ENCODE results near the gene MOG.

The MOG gene

DNA sequence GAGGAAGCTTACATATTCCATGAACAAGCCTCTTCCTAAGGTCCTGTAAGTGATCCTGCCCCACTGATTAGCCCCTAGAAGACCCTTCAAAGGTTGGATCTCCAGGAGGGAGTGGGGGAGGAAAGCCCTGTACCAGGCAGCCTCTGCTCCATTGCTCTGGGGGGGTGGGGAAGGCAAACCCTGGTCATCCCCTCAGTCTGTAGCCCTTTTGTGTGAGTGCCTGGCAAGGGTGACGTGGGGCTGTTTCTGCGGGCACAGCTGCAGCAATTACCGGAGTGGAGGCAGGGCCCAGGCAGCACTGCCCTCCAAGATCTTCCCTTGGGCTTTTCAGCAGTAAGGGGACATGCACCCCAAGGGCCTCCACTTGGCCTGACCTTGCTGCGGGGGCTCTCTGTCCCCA is at the start of gene MOG:
TSS of gene MOG (plus strand) at position 295 of the 400 bp plus-strand sequence. CDS start 118 bp downstream, outside the sequence.
- no peak for DNase-seq (ENCODE audit: extremely low read depth in 1 of 2, low read depth in 1 of 2)

DNA sequence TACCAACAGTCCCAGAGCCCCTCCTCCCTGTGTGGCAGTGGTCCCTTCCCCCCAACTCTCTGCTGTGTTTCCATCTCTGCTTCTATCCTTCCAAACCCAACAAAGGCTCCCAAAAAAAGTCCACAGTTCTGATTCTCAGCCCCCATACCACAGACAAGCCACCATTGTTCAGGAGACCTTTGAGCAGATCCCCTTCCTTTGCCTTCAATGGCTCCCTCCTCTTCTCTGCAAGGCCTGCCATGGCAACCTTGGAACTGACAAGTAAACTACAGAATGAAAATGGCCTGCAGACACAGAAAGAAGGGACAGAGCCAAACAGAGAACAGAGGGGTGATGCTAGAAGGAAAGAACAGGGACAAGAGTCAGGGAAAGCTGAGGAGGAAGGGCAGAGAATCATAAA is 48.8 kb upstream of the MOG start:
- DNase-seq (ENCODE audit: extremely low read depth in 1 of 2, low read depth in 1 of 2), result no peak

DNA sequence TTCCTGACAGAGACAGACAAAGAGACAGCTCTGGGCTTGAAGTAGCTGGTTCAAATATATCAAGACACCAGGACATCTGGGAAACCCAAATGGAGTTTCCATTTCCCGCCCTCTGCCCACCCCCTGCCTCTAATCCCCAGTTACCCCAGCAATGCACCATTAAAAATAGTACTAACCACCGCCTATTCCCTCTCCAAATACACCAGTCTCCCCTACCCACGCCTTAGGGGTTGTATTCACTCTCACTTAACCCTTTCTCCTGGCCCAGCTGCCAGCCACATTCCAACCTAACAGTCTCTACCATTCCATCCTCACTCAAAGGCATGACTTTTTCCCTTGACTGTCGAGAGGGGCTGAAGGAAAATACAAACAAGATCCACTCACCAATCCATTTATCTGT is 46.4 kb upstream of the MOG start:
- no peak for DNase-seq (ENCODE audit: extremely low read depth in 1 of 2, low read depth in 1 of 2)

DNA sequence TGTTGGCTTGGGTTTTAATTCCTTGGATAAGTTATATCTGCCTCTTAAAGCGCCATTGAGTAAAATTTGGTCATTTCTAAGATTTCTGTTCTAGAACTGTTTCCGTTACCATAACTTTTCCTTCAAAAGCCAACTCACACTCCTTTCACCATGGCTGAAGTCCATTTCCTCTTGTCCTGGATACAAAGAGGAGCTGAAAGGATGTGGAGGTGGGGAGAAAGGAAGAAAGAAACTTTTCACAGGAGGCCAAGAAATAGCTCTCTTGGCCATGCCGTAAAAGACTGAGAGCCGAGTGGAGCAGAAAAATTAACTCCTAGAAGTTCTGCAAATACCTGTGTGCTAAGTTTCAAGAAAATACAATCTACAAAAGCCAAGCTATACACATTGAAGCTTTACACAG is 45.5 kb upstream of the MOG start:
- no peak for DNase-seq (ENCODE audit: extremely low read depth in 1 of 2, low read depth in 1 of 2)

DNA sequence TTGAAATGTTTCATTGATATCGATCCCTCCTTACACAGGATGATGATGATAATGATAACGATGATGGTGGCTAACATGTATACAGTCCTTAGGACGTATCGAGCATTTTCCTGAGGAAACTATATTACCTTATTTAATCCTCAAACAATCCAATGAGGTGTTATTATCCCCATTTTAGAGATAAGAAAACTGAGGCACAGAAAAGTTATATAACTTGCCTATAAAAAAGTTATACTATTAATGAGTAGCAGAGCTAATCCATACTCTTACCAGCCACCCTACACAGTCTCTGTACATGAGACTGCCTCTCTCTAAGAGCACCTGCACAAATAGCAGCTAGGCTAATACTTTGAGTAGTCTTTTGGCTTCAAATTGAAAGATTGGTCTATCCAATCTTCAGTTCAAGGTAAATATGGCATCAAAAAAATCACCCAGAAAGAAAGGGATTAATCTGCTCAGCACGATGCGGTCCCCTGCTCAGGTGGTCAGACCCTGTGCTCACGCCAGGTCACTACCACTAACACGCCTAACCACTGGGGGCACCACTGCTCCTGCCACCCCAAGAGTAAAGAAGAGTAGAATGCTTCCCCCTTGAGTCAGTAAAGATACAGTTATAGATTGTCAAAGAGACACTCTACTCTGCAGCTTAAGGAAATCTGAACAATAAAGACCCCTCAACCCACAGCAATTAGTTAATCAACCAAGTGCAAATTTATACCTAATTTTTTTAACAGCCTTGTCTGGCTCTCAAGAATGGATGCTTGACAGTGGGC is 38.9 kb upstream of the MOG start:
- no peak for DNase-seq (ENCODE audit: extremely low read depth in 1 of 2, low read depth in 1 of 2)

GRCh38 chr6:29619578-29620160 is 37.2 kb upstream of the MOG start:
- no peak for DNase-seq (ENCODE audit: extremely low read depth in 1 of 2, low read depth in 1 of 2)

DNA sequence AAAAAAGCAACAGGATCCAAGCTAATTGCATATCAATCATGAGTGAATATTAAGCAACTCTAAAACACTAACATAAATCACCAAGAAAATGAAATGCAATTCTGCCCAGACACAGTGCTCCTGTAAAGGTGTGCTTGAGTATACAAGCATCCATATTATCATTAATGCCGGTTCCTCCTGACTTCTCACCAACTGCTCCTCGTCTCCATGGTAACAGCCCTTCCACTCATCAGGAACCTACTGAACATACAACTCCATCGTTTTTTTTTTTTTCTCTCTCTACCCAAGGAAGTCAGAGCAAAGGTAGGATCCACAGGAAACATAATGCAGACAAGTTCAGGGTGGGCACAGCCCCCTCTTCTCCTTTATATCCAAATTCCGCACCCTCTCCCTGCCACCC is 36.3 kb upstream of the MOG start:
- no peak for DNase-seq (ENCODE audit: extremely low read depth in 1 of 2, low read depth in 1 of 2)

DNA sequence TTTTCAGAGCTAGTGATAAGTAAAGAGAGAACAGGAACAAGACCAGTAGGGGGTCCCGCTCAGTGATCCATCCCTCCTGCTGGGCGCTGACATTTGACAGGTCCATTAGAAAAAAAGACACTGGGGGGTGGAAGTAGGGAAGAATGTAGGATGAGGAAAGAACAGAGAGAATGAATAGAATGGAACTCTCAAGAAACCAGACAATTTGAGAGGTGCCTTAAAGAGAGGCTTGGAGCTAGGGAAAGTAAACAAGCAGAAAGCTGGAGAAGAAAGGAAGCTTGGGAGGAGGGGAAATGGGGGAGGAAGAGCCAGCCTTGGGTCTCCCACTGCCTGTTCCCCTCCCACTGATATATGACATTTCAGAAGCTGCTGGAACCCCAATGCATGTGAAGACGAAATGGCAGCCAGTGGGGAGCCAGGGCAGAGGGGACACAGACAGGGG is 32.4 kb upstream of the MOG start:
- DNase-seq (ENCODE audit: extremely low read depth in 1 of 2, low read depth in 1 of 2), result no peak

GRCh38 chr6:29625337-29625930 is 31.5 kb upstream of the MOG start:
- DNase-seq (ENCODE audit: extremely low read depth in 1 of 2, low read depth in 1 of 2), result no peak

GRCh38 chr6:29626948-29627754 is 29.7 kb upstream of the MOG start:
- DNase-seq (ENCODE audit: extremely low read depth in 1 of 2, low read depth in 1 of 2), result no peak

DNA sequence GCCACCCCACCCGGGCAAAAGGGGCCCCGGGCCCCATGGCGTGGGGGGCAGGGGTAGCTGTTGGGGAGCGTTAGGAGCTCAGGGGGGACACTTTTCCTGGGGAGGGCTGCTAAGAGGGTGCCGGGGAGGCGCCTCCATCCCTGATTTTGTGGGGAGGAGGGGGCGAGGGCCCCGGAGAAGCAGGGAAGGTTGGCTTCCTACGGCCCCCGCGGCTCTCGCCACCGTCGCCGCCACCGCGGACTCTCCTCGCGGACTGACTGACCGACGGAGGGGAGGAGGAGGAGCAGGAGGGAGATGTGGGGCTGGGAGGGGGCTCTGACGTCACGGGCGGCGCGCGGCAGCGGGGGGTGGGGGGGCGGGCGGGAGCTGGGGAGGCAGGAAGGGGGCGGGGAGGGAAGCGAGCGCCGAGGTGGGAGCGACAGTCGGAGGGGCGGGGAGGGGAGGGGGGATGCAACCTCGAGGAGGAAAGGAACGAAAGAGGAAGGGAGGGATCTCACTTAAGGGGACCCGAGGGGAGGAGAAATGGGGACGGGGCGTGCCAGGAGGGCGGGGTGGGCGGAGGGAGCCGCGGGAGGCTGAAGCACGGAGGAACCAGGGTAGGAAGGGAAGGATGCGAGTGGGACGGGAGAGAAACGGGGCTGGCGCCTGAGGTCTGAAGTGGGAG is 29.0 kb upstream of the MOG start:
- DNase-seq (ENCODE audit: extremely low read depth in 1 of 2, low read depth in 1 of 2), result peak in 1 of 2 donors; percentile 20

GRCh38 chr6:29628419-29629281 is 28.2 kb upstream of the MOG start:
- DNase-seq (ENCODE audit: extremely low read depth in 1 of 2, low read depth in 1 of 2), result peak in 1 of 2 donors; percentile 41

DNA sequence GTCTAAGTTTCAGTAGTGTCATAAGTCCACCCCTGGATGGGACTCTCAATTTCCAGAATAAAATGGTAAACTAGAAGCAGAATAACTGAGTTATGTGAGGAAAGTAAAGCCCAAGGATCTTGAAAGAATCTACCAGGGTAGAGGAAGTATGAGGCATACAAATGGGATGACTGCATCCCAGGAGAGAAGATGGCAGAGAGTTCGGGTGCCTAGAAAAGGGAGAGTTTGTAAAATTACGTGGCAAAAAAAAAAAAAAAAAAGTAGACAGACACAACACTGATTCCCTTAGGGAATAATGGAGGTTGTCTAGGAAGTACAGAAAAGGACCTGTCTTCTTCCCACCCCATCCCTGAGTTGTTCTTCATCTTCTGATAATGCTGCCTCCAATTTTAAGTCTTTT is 27.3 kb upstream of the MOG start:
- no peak for DNase-seq (ENCODE audit: extremely low read depth in 1 of 2, low read depth in 1 of 2)

GRCh38 chr6:29630315-29630714 is 26.6 kb upstream of the MOG start:
- no peak for DNase-seq (ENCODE audit: extremely low read depth in 1 of 2, low read depth in 1 of 2)

DNA sequence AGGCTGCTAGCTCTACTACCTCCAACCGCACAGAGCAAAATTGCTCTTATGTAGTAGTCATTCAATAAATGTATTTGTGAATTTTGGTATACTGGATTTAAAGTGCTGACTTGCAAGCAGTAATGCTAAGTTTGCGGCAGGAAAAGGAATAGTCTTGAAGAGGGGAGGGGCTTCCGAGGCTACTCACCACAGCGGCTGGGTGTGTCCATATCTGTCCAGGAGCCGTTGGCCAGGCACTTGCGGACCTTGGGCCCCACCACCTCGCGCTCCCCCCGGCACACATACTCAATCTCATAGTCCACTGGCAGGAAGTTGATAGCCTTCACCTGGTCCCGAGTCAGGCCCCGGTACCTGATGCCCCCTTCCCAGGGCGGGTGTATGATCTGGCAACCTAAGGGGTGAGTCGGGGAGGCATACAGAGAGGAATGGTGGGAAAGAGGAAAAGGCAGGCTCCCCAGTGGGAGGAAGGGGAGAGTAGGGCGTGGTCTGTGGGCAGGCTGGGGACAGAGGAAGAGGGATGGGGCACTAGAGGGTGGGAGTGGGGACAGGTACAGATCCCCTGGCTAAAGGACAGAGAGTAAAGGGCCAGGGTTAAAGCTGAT is 25.6 kb upstream of the MOG start:
- DNase-seq (ENCODE audit: extremely low read depth in 1 of 2, low read depth in 1 of 2), result no peak

- peak in 1 of 2 donors; percentile 11 for DNase-seq (ENCODE audit: extremely low read depth in 1 of 2, low read depth in 1 of 2)
Observed at GRCh38 chr6:29631860-29632731, 24.8 kb upstream of the MOG start.

DNA sequence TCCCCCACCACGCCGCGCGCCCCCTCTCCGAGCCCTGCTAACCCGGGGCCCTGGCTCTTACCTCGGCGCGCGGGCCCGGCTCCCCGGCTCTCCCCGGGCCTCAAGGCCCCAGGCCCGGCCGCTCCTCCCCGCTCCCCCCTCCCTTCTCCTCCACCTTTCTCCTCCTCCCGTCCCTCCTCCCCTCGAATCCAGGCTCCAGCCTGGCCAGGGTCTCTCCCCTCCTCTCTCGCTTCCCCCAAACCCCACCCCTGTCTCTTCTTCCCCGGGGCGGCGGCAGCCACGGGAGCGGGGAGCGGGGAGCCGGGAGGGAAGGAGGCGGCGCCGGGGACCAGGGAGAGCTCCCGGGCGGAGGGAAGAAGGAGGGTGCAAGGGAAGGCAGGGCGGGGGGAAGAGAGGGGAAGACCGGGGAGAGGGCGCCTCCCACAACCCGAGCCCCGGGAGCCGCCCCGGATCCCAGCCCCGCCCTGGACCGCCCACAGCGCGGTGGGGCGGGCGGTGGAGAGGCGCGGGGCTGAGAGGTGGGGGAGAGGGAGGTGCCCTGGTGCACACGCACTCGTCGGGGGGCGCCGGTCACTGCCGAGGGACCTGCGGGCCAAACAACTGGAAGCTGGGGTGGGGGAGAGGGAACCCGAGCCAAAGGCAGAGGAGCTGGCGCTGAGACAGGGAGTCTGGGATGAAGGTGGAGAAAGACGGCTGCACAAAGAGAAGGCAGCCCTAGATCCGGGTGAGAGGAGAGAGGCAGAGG is 23.9 kb upstream of the MOG start, which contains the start of gene GABBR1:
TSS of gene GABBR1 (minus strand) at position 395 of the 745 bp plus-strand sequence. CDS start 798 bp downstream, outside the sequence.
- DNase-seq (ENCODE audit: extremely low read depth in 1 of 2, low read depth in 1 of 2), result peak in 1 of 2 donors; percentile 42

DNA sequence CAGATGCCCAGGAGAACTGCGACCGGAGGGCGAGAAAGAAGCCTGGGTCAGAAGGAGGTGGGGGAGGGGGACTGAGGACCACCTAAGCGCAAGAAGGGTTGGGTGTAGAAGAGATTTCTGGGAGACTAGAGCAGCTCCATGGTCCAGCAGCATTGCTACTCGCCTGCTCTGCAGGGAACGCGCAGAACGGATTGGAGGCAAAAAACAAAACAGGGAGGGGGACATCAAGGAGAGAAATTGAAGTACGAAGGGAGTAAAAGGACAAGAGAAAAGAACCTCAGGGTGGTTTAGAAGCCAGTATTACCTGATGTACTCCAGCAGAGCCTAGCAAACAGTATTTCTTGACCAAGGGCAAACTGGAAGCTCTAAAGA is 23.4 kb upstream of the MOG start:
- DNase-seq (ENCODE audit: extremely low read depth in 1 of 2, low read depth in 1 of 2), result no peak
